Activated CD8-positive, alpha-beta T cell treated with anti-CD3 and anti-CD28 coated beads for 36 hours (primary cell): ENCODE measurements around the gene MAGI2. TPM values are rescaled to one million over a fixed set of nuclear protein-coding genes. Genes with fewer than 3 reads are reported as not detected.

Experiments used
- ATAC-seq: fragments of 200-7000 bp; cut with Tn5 transposase; one replicate; pipeline ENCODE4 v1.10.0; 2021; ENCODE audit warnings: mild to moderate bottlenecking, moderate library complexity
- CTCF ChIA-PET: fragments of 350-600 bp; sonication (Branson Sonifier 250); formaldehyde crosslinking; loops from one replicate; lab custom pipeline; 2021; ENCODE audit warnings: antibody characterized with exemption; lab: Charles Lee
- POLR2A ChIA-PET: fragments of 350-600 bp; sonication (Branson Sonifier 250); formaldehyde crosslinking; loops from one replicate; lab custom pipeline; 2021; ENCODE audit warnings: antibody characterized with exemption; lab: Charles Lee
- DNase-seq: peaks from one replicate; pipeline ENCODE4 v3.0.0-alpha.2; 2020
- H3K27ac Mint-ChIP-seq: one replicate; pipeline ENCODE4 v1.8.0; 2021; ENCODE audit warnings: mild to moderate bottlenecking, mixed read lengths
- H3K27me3 Mint-ChIP-seq: one replicate; pipeline ENCODE4 v1.8.0; 2021; ENCODE audit warnings: mixed read lengths
- H3K36me3 Mint-ChIP-seq: one replicate; pipeline ENCODE4 v1.8.0; 2021; ENCODE audit warnings: low read depth, mixed read lengths
- H3K4me1 Mint-ChIP-seq: one replicate; pipeline ENCODE4 v1.8.0; 2021; ENCODE audit warnings: low read depth, mixed read lengths
- H3K4me3 Mint-ChIP-seq: one replicate; pipeline ENCODE4 v1.8.0; 2021; ENCODE audit warnings: mild to moderate bottlenecking, moderate library complexity, mixed read lengths
- H3K9me3 Mint-ChIP-seq: one replicate; pipeline ENCODE4 v1.8.0; 2021; ENCODE audit warnings: mixed read lengths
- CTCF ChIP-seq: fragments of 200-600 bp; IDR thresholded peaks from one replicate; pipeline ENCODE4 v1.8.0; 2022; ENCODE audit warnings: antibody characterized with exemption, mild to moderate bottlenecking
- intact Hi-C: fragments of 100-400 bp; cut with micrococcal nuclease; formaldehyde crosslinking; loops from one replicate; pipeline ENCODE4 v1.10.0; 2022
- total RNA-seq, 2 experiments: library from RNA; stranded (reverse); gene quantifications; one replicate each; pipeline ENCODE4 v1.2.3, GENCODE V29; 2021

MAGI2 gene
- total RNA-seq, 2 experiments from 2014 or later, result 0.04 to 0.09 TPM

- Mint-ChIP-seq H3K4me3 (no peak overlapping the region), H3K4me1 (no peaks in the 10 kb centered on the region), H3K27ac (no peak overlapping the region), H3K9me3 (no peaks in the 10 kb centered on the region), H3K27me3 (peaks cover 2% of the 10 kb centered on the region), H3K36me3 (no peaks in the 10 kb centered on the region)
- ChIA-PET CTCF (no interaction called here), POLR2A (no interaction called here)
- intact Hi-C loops, result no loop called here
- DNase-seq (no peak), ATAC-seq (no peak)
- TF ChIP-seq CTCF, result no peak
These were observed 236.0 kb downstream of the MAGI2 start for GRCh38 chr7:79217468-79217867.

GRCh38 chr7:79216236-79216635 lies 237.2 kb downstream of the MAGI2 start:
- no peak for ATAC-seq
- Mint-ChIP-seq H3K27me3 (peaks cover 2% of the 10 kb centered on the region), H3K4me1 (no peaks in the 10 kb centered on the region), H3K9me3 (no peaks in the 10 kb centered on the region), H3K36me3 (no peaks in the 10 kb centered on the region), H3K4me3 (no peak overlapping the region), H3K27ac (no peak overlapping the region)
- TF ChIP-seq CTCF, result no peak
- intact Hi-C loops, result no loop called here
- no peak for DNase-seq
- CTCF ChIA-PET, result no interaction called here
- POLR2A ChIA-PET, result no interaction called here

GRCh38 chr7:79212334-79212733 lies 241.1 kb downstream of the MAGI2 start:
- TF ChIP-seq CTCF, result no peak
- Mint-ChIP-seq H3K27me3 (peaks cover 2% of the 10 kb centered on the region), H3K9me3 (peaks cover 4% of the 10 kb centered on the region), H3K36me3 (no peaks in the 10 kb centered on the region), H3K4me1 (no peaks in the 10 kb centered on the region), H3K27ac (no peak overlapping the region), H3K4me3 (no peak overlapping the region)
- DNase-seq, result no peak
- intact Hi-C loops, result no loop called here
- ATAC-seq, result no peak
- ChIA-PET POLR2A (no interaction called here), CTCF (no interaction called here)

- POLR2A ChIA-PET, result no interaction called here
These were observed 241.7 kb downstream of the MAGI2 start for GRCh38 chr7:79211724-79212123.

GRCh38 chr7:79199961-79200360 lies 253.5 kb downstream of the MAGI2 start:
- DNase-seq (no peak), ATAC-seq (no peak)
- Mint-ChIP-seq H3K9me3 (no peaks in the 10 kb centered on the region), H3K27ac (no peak overlapping the region), H3K27me3 (no peaks in the 10 kb centered on the region), H3K4me3 (no peak overlapping the region), H3K4me1 (no peaks in the 10 kb centered on the region), H3K36me3 (no peaks in the 10 kb centered on the region)
- intact Hi-C loops, result no loop called here
- TF ChIP-seq CTCF, result no peak
- CTCF ChIA-PET, result no interaction called here
- POLR2A ChIA-PET, result no interaction called here

More at GRCh38 chr7:79211724-79212123, 241.7 kb downstream of the MAGI2 start:
- Mint-ChIP-seq H3K4me3 (no peak overlapping the region), H3K9me3 (peaks cover 4% of the 10 kb centered on the region), H3K36me3 (no peaks in the 10 kb centered on the region), H3K27me3 (peaks cover 2% of the 10 kb centered on the region), H3K4me1 (no peaks in the 10 kb centered on the region), H3K27ac (no peak overlapping the region)
- DNase-seq (no peak), ATAC-seq (no peak)
- intact Hi-C loops, result no loop called here
- CTCF ChIA-PET, result no interaction called here
- TF ChIP-seq CTCF, result no peak
